ENCODE measurements around the gene ARMC12. TPM values are rescaled to one million over a fixed set of nuclear protein-coding genes. Genes with fewer than 3 reads are reported as not detected.

Gene ARMC12
- total RNA-seq, 4 donors from 2014 or later: 0.26 to 1.5 TPM; not detected in 2

- intact Hi-C loops (cut with DNase I): no loop called here
- DNase-seq: no peak
- no peaks in the 10 kb centered on the region for H3K4me1 ChIP-seq
- no peaks in the 10 kb centered on the region for H3K9me3 ChIP-seq
- TF ChIP-seq POLR2A (IDR thresholded peaks at IDR 0.05) (no peak), CTCF (IDR thresholded peaks at IDR 0.05) (no peak)
- no peak overlapping the region for H3K4me3 ChIP-seq
- H3K27me3 ChIP-seq: peaks cover 0 to 65% (median 0%) of the 10 kb centered on the region in 4 donors
- no peaks in the 10 kb centered on the region for H3K36me3 ChIP-seq
- H3K27ac ChIP-seq: no peak overlapping the region
- WGBS, 2 donors: 77 to 79% methylated on average over 10 to 11 of the region's 11 CpGs
Observed at GRCh38 chr6:35795453-35796071, 58.7 kb downstream of the ARMC12 start.

GRCh38 chr6:35796236-35796635, 59.4 kb downstream of the ARMC12 start:
- Histone ChIP-seq H3K4me3 (no peak overlapping the region), H3K27me3 (peaks cover 0 to 58% (median 0%) of the 10 kb centered on the region in 4 donors), H3K27ac (no peak overlapping the region), H3K9me3 (no peaks in the 10 kb centered on the region), H3K36me3 (no peaks in the 10 kb centered on the region), H3K4me1 (no peaks in the 10 kb centered on the region)
- intact Hi-C loops (cut with DNase I): no loop called here
- no peak for DNase-seq
- WGBS, 2 donors: 74 to 79% methylated on average over 4 of the region's 4 CpGs
- TF ChIP-seq POLR2A (IDR thresholded peaks at IDR 0.05) (no peak), CTCF (IDR thresholded peaks at IDR 0.05) (no peak)

GRCh38 chr6:35797837-35798526, 61.1 kb downstream of the ARMC12 start:
- WGBS, 2 donors: 74 to 92% methylated on average over 3 to 8 of the region's 8 CpGs
- no peaks in the 10 kb centered on the region for H3K9me3 ChIP-seq
- no peak for DNase-seq
- no peaks in the 10 kb centered on the region for H3K36me3 ChIP-seq
- no peak overlapping the region for H3K4me3 ChIP-seq
- no peak overlapping the region for H3K27ac ChIP-seq
- no peaks in the 10 kb centered on the region for H3K4me1 ChIP-seq
- H3K27me3 ChIP-seq: peaks cover 0 to 42% (median 0%) of the 10 kb centered on the region in 4 donors
- intact Hi-C loops (cut with DNase I): no loop called here
- no peak for TF ChIP-seq CTCF (IDR thresholded peaks at IDR 0.05)
- TF ChIP-seq POLR2A (IDR thresholded peaks at IDR 0.05): no peak

Other genes starting within 250 kb of the ARMC12 start
- gene TEAD3, start 240.0 kb upstream of the ARMC12 start, total RNA-seq: 10 to 100 TPM; 13.7 to 33.5 (median 29.3) TPM
- gene TULP1, start 224.1 kb upstream of the ARMC12 start, total RNA-seq: not detected
- gene FKBP5, start 48.1 kb upstream of the ARMC12 start, total RNA-seq: 100 to 1,000 TPM in 2 of 4 donors, 10 to 100 TPM in 2; 65.0 to 273 (median 103) TPM
- gene CLPSL2, start 39.6 kb downstream of the ARMC12 start, total RNA-seq: not detected
- not detected for gene CLPSL1, start 44.0 kb downstream of the ARMC12 start, total RNA-seq
- not detected for gene CLPS, start 60.3 kb downstream of the ARMC12 start, total RNA-seq
- gene LHFPL5, start 68.3 kb downstream of the ARMC12 start, total RNA-seq: not detected
- 100 to 1,000 TPM in 2 of 4 donors, 10 to 100 TPM in 2; 66.1 to 109 (median 86.5) TPM for gene SRPK1, start 184.1 kb downstream of the ARMC12 start, total RNA-seq

Data from esophagus squamous epithelium (tissue), 5 donors.